HG03066 (cell line): ENCODE data around the gene CLTA.
"Not testable (repeated sequence)": the region's sequence is repeated elsewhere in the genome, so short reads cannot be mapped to it uniquely, and the experiment has no call there.

Source experiments
- ATAC-seq: cut with Tn5 transposase; IDR thresholded peaks from one replicate; pipeline ENCODE4 v1.9.1; 2021; ENCODE audit warnings: low read depth; ENCODE audit not compliant: unreplicated experiment

The CLTA gene

GRCh38 chr9:36158122-36158521 is 32.6 kb upstream of the CLTA start:
- no peak for ATAC-seq

GRCh38 chr9:36158917-36159316 is 31.8 kb upstream of the CLTA start:
- ATAC-seq = no peak

- ATAC-seq = not testable (repeated sequence)
Observed at GRCh38 chr9:36159509-36159908, 31.2 kb upstream of the CLTA start.

- ATAC-seq = not testable (repeated sequence)
Observed at GRCh38 chr9:36160126-36160525, 30.6 kb upstream of the CLTA start.

GRCh38 chr9:36161187-36161586 is 29.5 kb upstream of the CLTA start:
- ATAC-seq = no peak

GRCh38 chr9:36162211-36162738 is 28.4 kb upstream of the CLTA start:
- no peak for ATAC-seq

- ATAC-seq = no peak
Observed at GRCh38 chr9:36163049-36163785, 27.5 kb upstream of the CLTA start.

GRCh38 chr9:36163786-36164170 is 26.9 kb upstream of the CLTA start:
- ATAC-seq = no peak

GRCh38 chr9:36164372-36164771 is 26.3 kb upstream of the CLTA start:
- ATAC-seq = no peak

- ATAC-seq = no peak
Observed at GRCh38 chr9:36164989-36165388, 25.7 kb upstream of the CLTA start.

- ATAC-seq = no peak
Observed at GRCh38 chr9:36165826-36166167, 24.9 kb upstream of the CLTA start.

GRCh38 chr9:36166168-36166927 is 24.4 kb upstream of the CLTA start:
- ATAC-seq = peak; percentile 66

- no peak for ATAC-seq
Observed at GRCh38 chr9:36169166-36169565, 21.6 kb upstream of the CLTA start, which contains the start of gene CCIN. CCIN (plus strand) TSS chr9:36169388; CDS start chr9:36169503, 115 bp downstream.

GRCh38 chr9:36169708-36170107 is 21.0 kb upstream of the CLTA start:
- ATAC-seq = no peak

GRCh38 chr9:36170531-36170930 is 20.2 kb upstream of the CLTA start:
- no peak for ATAC-seq

- ATAC-seq = no peak
Observed at GRCh38 chr9:36173861-36174260, 16.9 kb upstream of the CLTA start.

GRCh38 chr9:36174271-36174670 is 16.4 kb upstream of the CLTA start:
- no peak for ATAC-seq

GRCh38 chr9:36174731-36175130 is 16.0 kb upstream of the CLTA start:
- no peak for ATAC-seq

- not testable (repeated sequence) for ATAC-seq
Observed at GRCh38 chr9:36175209-36175608, 15.5 kb upstream of the CLTA start.

GRCh38 chr9:36176496-36176895 is 14.2 kb upstream of the CLTA start:
- not testable (repeated sequence) for ATAC-seq

GRCh38 chr9:36177571-36177970 is 13.2 kb upstream of the CLTA start:
- no peak for ATAC-seq

GRCh38 chr9:36180243-36180642 is 10.5 kb upstream of the CLTA start:
- ATAC-seq = not testable (repeated sequence)
